WTC11 (cell line): ENCODE measurements around the gene TSEN15. TPM values are rescaled to one million over a fixed set of nuclear protein-coding genes. Genes with fewer than 3 reads are reported as not detected.

ENCODE experiments used
- ATAC-seq: fragments of 200-7000 bp; cut with Tn5 transposase; 2 replicates; pipeline ENCODE4 v1.10.0; 2021; ENCODE audit warnings: mild to moderate bottlenecking, moderate library complexity
- CTCF ChIA-PET: fragments of 300-600 bp; sonication (Branson Sonifier 250); formaldehyde crosslinking; loops from one replicate; lab custom pipeline; 2021; ENCODE audit warnings: antibody characterized with exemption; lab: Charles Lee
- POLR2A ChIA-PET: fragments of 350-600 bp; sonication (Branson Sonifier 250); formaldehyde crosslinking; loops from one replicate; lab custom pipeline; 2021; ENCODE audit warnings: antibody characterized with exemption; lab: Charles Lee
- DNase-seq: peaks from one replicate; pipeline ENCODE4 v3.0.0; 2021; ENCODE audit warnings: low spot score
- H3K27ac Mint-ChIP-seq: 2 replicates; pipeline ENCODE4 v1.8.0; 2021; ENCODE audit warnings: mixed read lengths
- H3K27me3 Mint-ChIP-seq: 2 replicates; pipeline ENCODE4 v1.8.0; 2021; ENCODE audit warnings: low read depth, mild to moderate bottlenecking, moderate library complexity, mixed read lengths
- H3K36me3 Mint-ChIP-seq: 2 replicates; pipeline ENCODE4 v1.8.0; 2021; ENCODE audit warnings: mixed read lengths
- H3K4me1 Mint-ChIP-seq: 2 replicates; pipeline ENCODE4 v1.8.0; 2022; ENCODE audit warnings: mixed read lengths
- H3K4me3 Mint-ChIP-seq: 2 replicates; pipeline ENCODE4 v1.8.0; 2021; ENCODE audit warnings: mild to moderate bottlenecking, moderate library complexity, mixed read lengths
- H3K9me3 Mint-ChIP-seq: 2 replicates; pipeline ENCODE4 v1.8.0; 2021; ENCODE audit warnings: mixed read lengths
- ARID4B ChIP-seq: sonication (generic); formaldehyde crosslinking; IDR thresholded peaks from 2 replicates; pipeline ENCODE4 v1.8.0; 2023; ENCODE audit warnings: missing genetic modification reagents, mild to moderate bottlenecking, borderline replicate concordance
- ATF1 ChIP-seq: sonication (generic); formaldehyde crosslinking; IDR thresholded peaks from 2 replicates; pipeline ENCODE4 v1.8.1; 2023; ENCODE audit warnings: mild to moderate bottlenecking, moderate library complexity, missing genetic modification reagents
- CDX4 ChIP-seq: fragments of 250-450 bp; sonication (Bioruptor Pico); IDR thresholded peaks from 2 replicates; pipeline ENCODE4 v1.9.0; 2021; ENCODE audit warnings: moderate library complexity, mild to moderate bottlenecking, inconsistent platforms, borderline replicate concordance
- EMX1 ChIP-seq: fragments of 250-450 bp; sonication (Bioruptor Pico); IDR thresholded peaks from 2 replicates; pipeline ENCODE4 v1.8.0; 2021; ENCODE audit warnings: mild to moderate bottlenecking
- ESRRA ChIP-seq: sonication (generic); formaldehyde crosslinking; IDR thresholded peaks from 2 replicates; pipeline ENCODE4 v1.8.1; 2022; ENCODE audit warnings: mild to moderate bottlenecking, missing genetic modification reagents, borderline replicate concordance
- FOXP1 ChIP-seq: sonication (generic); formaldehyde crosslinking; IDR thresholded peaks from 2 replicates; pipeline ENCODE4 v1.8.0; 2022; ENCODE audit warnings: missing genetic modification reagents, mild to moderate bottlenecking, moderate library complexity, borderline replicate concordance
- NR2C2 ChIP-seq: sonication (generic); formaldehyde crosslinking; IDR thresholded peaks from 2 replicates; pipeline ENCODE4 v1.8.0; 2022; ENCODE audit warnings: mild to moderate bottlenecking, missing genetic modification reagents
- NR3C1 ChIP-seq: sonication (generic); formaldehyde crosslinking; conservative IDR thresholded peaks from 2 replicates; pipeline ENCODE4 v1.8.1; 2023; ENCODE audit warnings: low read depth, mild to moderate bottlenecking, missing genetic modification reagents
- PRDM15 ChIP-seq: sonication (generic); formaldehyde crosslinking; IDR thresholded peaks from 2 replicates; pipeline ENCODE4 v1.8.0; 2022; ENCODE audit warnings: missing genetic modification reagents
- PRRX2 ChIP-seq: fragments of 250-450 bp; sonication (Bioruptor Pico); IDR thresholded peaks from 2 replicates; pipeline ENCODE4 v1.8.0; 2021; ENCODE audit warnings: mild to moderate bottlenecking
- RORB ChIP-seq: fragments of 250-450 bp; sonication (Bioruptor Pico); IDR thresholded peaks from 2 replicates; pipeline ENCODE4 v1.9.0; 2021; ENCODE audit warnings: mild to moderate bottlenecking
- SMAD4 ChIP-seq: sonication (generic); formaldehyde crosslinking; IDR thresholded peaks from 2 replicates; pipeline ENCODE4 v1.8.0; 2022; ENCODE audit warnings: mild to moderate bottlenecking, missing genetic modification reagents
- TCF7 ChIP-seq: sonication (generic); formaldehyde crosslinking; IDR thresholded peaks from 2 replicates; pipeline ENCODE4 v1.8.0; 2022; ENCODE audit warnings: mild to moderate bottlenecking, low read depth, missing genetic modification reagents, moderate library complexity
- ZNF121 ChIP-seq: sonication (generic); formaldehyde crosslinking; IDR thresholded peaks from 2 replicates; pipeline ENCODE4 v1.8.0; 2023; ENCODE audit warnings: missing genetic modification reagents
- ZNF263 ChIP-seq: sonication (generic); formaldehyde crosslinking; IDR thresholded peaks from 2 replicates; pipeline ENCODE4 v1.8.1; 2022; ENCODE audit warnings: low read depth, mild to moderate bottlenecking, moderate library complexity, missing genetic modification reagents
- total RNA-seq: library from RNA; stranded (reverse); gene quantifications from 3 replicates; pipeline ENCODE4 v1.2.3, GENCODE V29; 2021

TSEN15 gene
- total RNA-seq, 1 experiment from 2014 or later: 23.8 TPM

GRCh38 chr1:184049836-184050468 lies 1.6 kb upstream of the TSEN15 start:
- H3K4me3 Mint-ChIP-seq: no peak overlapping the region
- TF ChIP-seq ATF1 (CRISPR knock-in tag) (no peak), NR3C1 (CRISPR knock-in tag) (no peak)
- TF ChIP-seq, all 79 proteins: peak for 0
- ATAC-seq: no peak
- POLR2A ChIA-PET: interaction anchor here (1.8 kb wide), 1 partner anchor 14 kb away, joined by 7 read pairs; no protein-coding TSS in a partner anchor
- H3K9me3 Mint-ChIP-seq: no peaks in the 10 kb centered on the region; the same call in 1 of the 2 replicates
- no peak for DNase-seq
- CTCF ChIA-PET: no interaction called here
- peak overlapping the region; percentile 97; the same call in 1 of the 2 replicates for H3K27ac Mint-ChIP-seq
- peaks cover 10% of the 10 kb centered on the region for H3K36me3 Mint-ChIP-seq
- H3K4me1 Mint-ChIP-seq: peaks cover 66% of the 10 kb centered on the region
- peaks cover 5% of the 10 kb centered on the region; the same call in 1 of the 2 replicates for H3K27me3 Mint-ChIP-seq

- CTCF ChIA-PET: no interaction called here
- peaks cover 65% of the 10 kb centered on the region for H3K4me1 Mint-ChIP-seq
- TF ChIP-seq ESRRA (no peak), RORB (CRISPR knock-in tag) (no peak), PRDM15 (no peak)
- TF ChIP-seq, all 79 proteins: peak for 0
- POLR2A ChIA-PET: interaction anchor here (1.8 kb wide), 1 partner anchor 14 kb away, joined by 7 read pairs; no protein-coding TSS in a partner anchor
- Mint-ChIP-seq H3K4me3 (peak overlapping the region; percentile 97), H3K36me3 (peaks cover 14% of the 10 kb centered on the region), H3K27me3 (peaks cover 5% of the 10 kb centered on the region; the same call in 1 of the 2 replicates), H3K9me3 (no peaks in the 10 kb centered on the region; the same call in 1 of the 2 replicates), H3K27ac (peak overlapping the region; percentile 97; the same call in 1 of the 2 replicates)
- ATAC-seq (no peak), DNase-seq (no peak)
These were observed 894 bp upstream of the TSEN15 start for GRCh38 chr1:184050636-184051035.

GRCh38 chr1:184051138-184051484 lies 419 bp upstream of the TSEN15 start:
- Mint-ChIP-seq H3K4me3 (peak overlapping the region; percentile 97), H3K36me3 (peaks cover 14% of the 10 kb centered on the region), H3K9me3 (no peaks in the 10 kb centered on the region; the same call in 1 of the 2 replicates), H3K27ac (peak overlapping the region; percentile 97), H3K4me1 (peaks cover 61% of the 10 kb centered on the region), H3K27me3 (peaks cover 5% of the 10 kb centered on the region; the same call in 1 of the 2 replicates)
- ChIA-PET POLR2A (interaction anchor here (1.2 to 1.8 kb wide), 2 partner anchors 12 to 15 kb away, joined by 3 to 7 read pairs; no protein-coding TSS in a partner anchor), CTCF (interaction anchor here (0.9 kb wide), 1 partner anchor 396 kb away, joined by 3 read pairs; no protein-coding TSS in a partner anchor)
- peak; percentile 24 for ATAC-seq
- TF ChIP-seq PRDM15 (no peak), RORB (CRISPR knock-in tag) (no peak), SMAD4 (no peak), ZNF263 (CRISPR knock-in tag) (no peak), PRRX2 (CRISPR knock-in tag) (no peak), TCF7 (CRISPR knock-in tag) (no peak), FOXP1 (CRISPR knock-in tag) (no peak)
- DNase-seq: no peak

- CTCF ChIA-PET: no interaction called here
- POLR2A ChIA-PET: interaction anchor here (1.2 kb wide), 1 partner anchor 11 kb away, joined by 3 read pairs; no protein-coding TSS in a partner anchor
- Mint-ChIP-seq H3K27ac (peak overlapping the region; percentile 99), H3K4me3 (peak overlapping the region; percentile 97), H3K9me3 (no peaks in the 10 kb centered on the region; the same call in 1 of the 2 replicates), H3K27me3 (peaks cover 5% of the 10 kb centered on the region; the same call in 1 of the 2 replicates), H3K36me3 (peaks cover 14% of the 10 kb centered on the region), H3K4me1 (peaks cover 60% of the 10 kb centered on the region)
- DNase-seq: no peak
- no peak for ATAC-seq
- no peak for TF ChIP-seq ZNF121 (CRISPR knock-in tag)
- no peak for TF ChIP-seq EMX1 (CRISPR knock-in tag)
- TF ChIP-seq NR2C2 (CRISPR knock-in tag): no peak
- no peak for TF ChIP-seq ARID4B (CRISPR knock-in tag)
- TF ChIP-seq CDX4 (CRISPR knock-in tag): no peak
These were observed 647 bp downstream of the TSEN15 start for GRCh38 chr1:184052194-184052559.
